HL-60 (cell line): ENCODE data around the gene NKX2-3.

Experiments used
- CTCF ChIP-seq: IDR thresholded peaks from one replicate; pipeline ENCODE4 v1.5.1; 2011; ENCODE audit warnings: low read length, control low read depth, inconsistent platforms; ENCODE audit not compliant: insufficient read depth
- POLR2AphosphoS5 ChIP-seq: IDR thresholded peaks from 2 replicates; pipeline ENCODE4 v1.6.1; 2012; ENCODE audit warnings: low read depth
- SPI1 ChIP-seq: IDR thresholded peaks from 2 replicates; pipeline ENCODE4 v1.6.1; 2012; ENCODE audit warnings: low read depth, mild to moderate bottlenecking, borderline replicate concordance

- TF ChIP-seq CTCF, result no peak
- TF ChIP-seq SPI1, result no peak
- no peak for TF ChIP-seq POLR2AphosphoS5
Observed at GRCh38 chr10:99569961-99570360, 37.2 kb downstream of the NKX2-3 start.
